ENCODE measurements around the gene RNFT2. TPM values are rescaled to one million over a fixed set of nuclear protein-coding genes. Genes with fewer than 3 reads are reported as not detected.

Gene RNFT2
- polyA plus RNA-seq, 2 of the 4 experiments (the other 2 are of a cell fraction), result 2.6 to 7.2 TPM

DNA sequence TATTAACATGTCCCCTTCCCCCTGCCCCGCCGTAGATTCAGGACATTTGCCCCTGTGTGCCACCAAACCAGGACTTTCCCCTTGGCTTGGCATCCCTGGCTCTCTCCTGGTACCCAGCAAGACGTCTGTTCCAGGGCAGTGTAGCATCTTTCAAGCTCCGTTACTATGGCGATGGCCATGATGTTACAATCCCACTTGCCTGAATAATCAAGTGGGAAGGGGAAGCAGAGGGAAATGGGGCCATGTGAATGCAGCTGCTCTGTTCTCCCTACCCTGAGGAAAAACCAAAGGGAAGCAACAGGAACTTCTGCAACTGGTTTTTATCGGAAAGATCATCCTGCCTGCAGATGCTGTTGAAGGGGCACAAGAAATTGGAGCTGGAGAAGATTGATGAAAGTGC, 114.2 kb downstream of the RNFT2 start (continued):
- TF ChIP-seq RAD21 (conservative IDR thresholded peaks at IDR 0.05 in 1 of 2, IDR thresholded peaks at IDR 0.05 in 1 of 2), result no peak
- TF ChIP-seq RARB (CRISPR knock-in tag; IDR thresholded peaks at IDR 0.05), result no peak
- TF ChIP-seq EHF (CRISPR knock-in tag; IDR thresholded peaks at IDR 0.05), result no peak

DNA sequence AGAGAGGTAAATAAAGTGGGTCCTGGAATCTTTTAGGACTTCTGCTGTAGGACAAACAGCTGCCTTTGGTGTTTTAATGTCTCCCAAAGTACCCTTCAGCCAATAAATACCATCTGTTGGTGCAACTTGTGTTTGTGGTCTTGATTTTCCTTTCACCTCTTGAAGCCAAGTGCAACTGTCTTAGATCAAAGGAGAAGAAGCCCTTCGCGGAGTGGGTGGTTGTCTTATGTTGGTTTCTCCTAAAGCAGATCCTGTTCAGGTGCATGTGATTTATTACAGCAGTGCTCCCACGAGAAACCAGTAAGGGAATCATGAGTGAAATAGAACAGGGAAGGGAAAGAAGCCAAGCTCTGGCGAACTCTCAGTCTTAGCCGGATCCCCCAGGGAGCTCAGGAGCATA, 115.4 kb downstream of the RNFT2 start:
- ChIA-PET CTCF (no interaction called here), POLR2A (no interaction called here)
- no peak overlapping the region for H3K27ac ChIP-seq
- 75% methylated on average over 5 of the region's 5 CpGs for WGBS (ENCODE audit: missing lambda C conversion rate)
- ATAC-seq (no peak), DNase-seq (ENCODE audit: low read depth in 1 of 2, low spot score in 1 of 2) (no peak), FAIRE-seq (no peak)
- no peak for TF ChIP-seq ZNF302 (CRISPR knock-in tag; IDR thresholded peaks at IDR 0.05)
- no peak for TF ChIP-seq NFE2L2 (conservative IDR thresholded peaks at IDR 0.05; ENCODE audit: low read length)
- no peak for TF ChIP-seq CBX8 (IDR thresholded peaks at IDR 0.05)
- TF ChIP-seq EHF (CRISPR knock-in tag; IDR thresholded peaks at IDR 0.05), result no peak
- TF ChIP-seq, protein P1, sequence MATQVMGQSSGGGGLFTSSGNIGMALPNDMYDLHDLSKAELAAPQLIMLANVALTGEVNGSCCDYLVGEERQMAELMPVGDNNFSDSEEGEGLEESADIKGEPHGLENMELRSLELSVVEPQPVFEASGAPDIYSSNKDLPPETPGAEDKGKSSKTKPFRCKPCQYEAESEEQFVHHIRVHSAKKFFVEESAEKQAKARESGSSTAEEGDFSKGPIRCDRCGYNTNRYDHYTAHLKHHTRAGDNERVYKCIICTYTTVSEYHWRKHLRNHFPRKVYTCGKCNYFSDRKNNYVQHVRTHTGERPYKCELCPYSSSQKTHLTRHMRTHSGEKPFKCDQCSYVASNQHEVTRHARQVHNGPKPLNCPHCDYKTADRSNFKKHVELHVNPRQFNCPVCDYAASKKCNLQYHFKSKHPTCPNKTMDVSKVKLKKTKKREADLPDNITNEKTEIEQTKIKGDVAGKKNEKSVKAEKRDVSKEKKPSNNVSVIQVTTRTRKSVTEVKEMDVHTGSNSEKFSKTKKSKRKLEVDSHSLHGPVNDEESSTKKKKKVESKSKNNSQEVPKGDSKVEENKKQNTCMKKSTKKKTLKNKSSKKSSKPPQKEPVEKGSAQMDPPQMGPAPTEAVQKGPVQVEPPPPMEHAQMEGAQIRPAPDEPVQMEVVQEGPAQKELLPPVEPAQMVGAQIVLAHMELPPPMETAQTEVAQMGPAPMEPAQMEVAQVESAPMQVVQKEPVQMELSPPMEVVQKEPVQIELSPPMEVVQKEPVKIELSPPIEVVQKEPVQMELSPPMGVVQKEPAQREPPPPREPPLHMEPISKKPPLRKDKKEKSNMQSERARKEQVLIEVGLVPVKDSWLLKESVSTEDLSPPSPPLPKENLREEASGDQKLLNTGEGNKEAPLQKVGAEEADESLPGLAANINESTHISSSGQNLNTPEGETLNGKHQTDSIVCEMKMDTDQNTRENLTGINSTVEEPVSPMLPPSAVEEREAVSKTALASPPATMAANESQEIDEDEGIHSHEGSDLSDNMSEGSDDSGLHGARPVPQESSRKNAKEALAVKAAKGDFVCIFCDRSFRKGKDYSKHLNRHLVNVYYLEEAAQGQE (IDR thresholded peaks at IDR 0.05), result no peak
- TF ChIP-seq, protein P2, sequence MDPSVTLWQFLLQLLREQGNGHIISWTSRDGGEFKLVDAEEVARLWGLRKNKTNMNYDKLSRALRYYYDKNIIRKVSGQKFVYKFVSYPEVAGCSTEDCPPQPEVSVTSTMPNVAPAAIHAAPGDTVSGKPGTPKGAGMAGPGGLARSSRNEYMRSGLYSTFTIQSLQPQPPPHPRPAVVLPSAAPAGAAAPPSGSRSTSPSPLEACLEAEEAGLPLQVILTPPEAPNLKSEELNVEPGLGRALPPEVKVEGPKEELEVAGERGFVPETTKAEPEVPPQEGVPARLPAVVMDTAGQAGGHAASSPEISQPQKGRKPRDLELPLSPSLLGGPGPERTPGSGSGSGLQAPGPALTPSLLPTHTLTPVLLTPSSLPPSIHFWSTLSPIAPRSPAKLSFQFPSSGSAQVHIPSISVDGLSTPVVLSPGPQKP (IDR thresholded peaks at IDR 0.05; ENCODE audit: low read depth, low read length), result no peak
- TF ChIP-seq MYC (IDR thresholded peaks at IDR 0.05; ENCODE audit: borderline replicate concordance, low read length), result no peak
- TF ChIP-seq EHMT2 (IDR thresholded peaks at IDR 0.05; ENCODE audit: low read depth), result no peak
- TF ChIP-seq, protein P3, sequence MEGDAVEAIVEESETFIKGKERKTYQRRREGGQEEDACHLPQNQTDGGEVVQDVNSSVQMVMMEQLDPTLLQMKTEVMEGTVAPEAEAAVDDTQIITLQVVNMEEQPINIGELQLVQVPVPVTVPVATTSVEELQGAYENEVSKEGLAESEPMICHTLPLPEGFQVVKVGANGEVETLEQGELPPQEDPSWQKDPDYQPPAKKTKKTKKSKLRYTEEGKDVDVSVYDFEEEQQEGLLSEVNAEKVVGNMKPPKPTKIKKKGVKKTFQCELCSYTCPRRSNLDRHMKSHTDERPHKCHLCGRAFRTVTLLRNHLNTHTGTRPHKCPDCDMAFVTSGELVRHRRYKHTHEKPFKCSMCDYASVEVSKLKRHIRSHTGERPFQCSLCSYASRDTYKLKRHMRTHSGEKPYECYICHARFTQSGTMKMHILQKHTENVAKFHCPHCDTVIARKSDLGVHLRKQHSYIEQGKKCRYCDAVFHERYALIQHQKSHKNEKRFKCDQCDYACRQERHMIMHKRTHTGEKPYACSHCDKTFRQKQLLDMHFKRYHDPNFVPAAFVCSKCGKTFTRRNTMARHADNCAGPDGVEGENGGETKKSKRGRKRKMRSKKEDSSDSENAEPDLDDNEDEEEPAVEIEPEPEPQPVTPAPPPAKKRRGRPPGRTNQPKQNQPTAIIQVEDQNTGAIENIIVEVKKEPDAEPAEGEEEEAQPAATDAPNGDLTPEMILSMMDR (IDR thresholded peaks at IDR 0.05), result no peak
- TF ChIP-seq CHD2 (IDR thresholded peaks at IDR 0.05; ENCODE audit: low read length, partially characterized antibody), result no peak
- TF ChIP-seq, protein P4, sequence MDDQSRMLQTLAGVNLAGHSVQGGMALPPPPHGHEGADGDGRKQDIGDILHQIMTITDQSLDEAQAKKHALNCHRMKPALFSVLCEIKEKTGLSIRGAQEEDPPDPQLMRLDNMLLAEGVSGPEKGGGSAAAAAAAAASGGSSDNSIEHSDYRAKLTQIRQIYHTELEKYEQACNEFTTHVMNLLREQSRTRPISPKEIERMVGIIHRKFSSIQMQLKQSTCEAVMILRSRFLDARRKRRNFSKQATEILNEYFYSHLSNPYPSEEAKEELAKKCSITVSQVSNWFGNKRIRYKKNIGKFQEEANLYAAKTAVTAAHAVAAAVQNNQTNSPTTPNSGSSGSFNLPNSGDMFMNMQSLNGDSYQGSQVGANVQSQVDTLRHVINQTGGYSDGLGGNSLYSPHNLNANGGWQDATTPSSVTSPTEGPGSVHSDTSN (IDR thresholded peaks at IDR 0.05), result no peak
- no peak for TF ChIP-seq KDM5A (IDR thresholded peaks at IDR 0.05)
- TF ChIP-seq, protein P5, sequence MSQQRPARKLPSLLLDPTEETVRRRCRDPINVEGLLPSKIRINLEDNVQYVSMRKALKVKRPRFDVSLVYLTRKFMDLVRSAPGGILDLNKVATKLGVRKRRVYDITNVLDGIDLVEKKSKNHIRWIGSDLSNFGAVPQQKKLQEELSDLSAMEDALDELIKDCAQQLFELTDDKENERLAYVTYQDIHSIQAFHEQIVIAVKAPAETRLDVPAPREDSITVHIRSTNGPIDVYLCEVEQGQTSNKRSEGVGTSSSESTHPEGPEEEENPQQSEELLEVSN (IDR thresholded peaks at IDR 0.05; ENCODE audit: borderline replicate concordance, low read depth), result no peak
- TF ChIP-seq HOXB5 (CRISPR knock-in tag; IDR thresholded peaks at IDR 0.05), result no peak
- TF ChIP-seq ZC3H11A (IDR thresholded peaks at IDR 0.05), result no peak
- no peak overlapping the region for H3K4me2 ChIP-seq
- peaks cover 8% of the 10 kb centered on the region; the same call in 2 of the 3 replicates for H3K4me1 ChIP-seq
- no peaks in the 10 kb centered on the region for H3K9me3 ChIP-seq
- H3K4me3 ChIP-seq, result no peak overlapping the region
